ENCODE data around the gene GALP.

GRCh38 chr19:56141417-56141993 lies 34.3 kb upstream of the GALP start:
- TF ChIP-seq ZFP30 (CRISPR knock-in tag; IDR thresholded peaks at IDR 0.05) (no peak), CSRNP3 (CRISPR knock-in tag; IDR thresholded peaks at IDR 0.05) (no peak), ARNTL (CRISPR knock-in tag; IDR thresholded peaks at IDR 0.05; ENCODE audit: borderline replicate concordance, low read depth) (no peak), PATZ1 (CRISPR knock-in tag; IDR thresholded peaks at IDR 0.05; ENCODE audit: borderline replicate concordance) (no peak), ESRRG (CRISPR knock-in tag; IDR thresholded peaks at IDR 0.05) (no peak), SNAI2 (CRISPR knock-in tag; IDR thresholded peaks at IDR 0.05) (no peak), RARB (CRISPR knock-in tag; IDR thresholded peaks at IDR 0.05) (no peak), GLIS3 (CRISPR knock-in tag; IDR thresholded peaks at IDR 0.05) (no peak), ZNF565 (CRISPR knock-in tag; conservative IDR thresholded peaks at IDR 0.05; ENCODE audit: low read depth) (no peak), OSR1 (CRISPR knock-in tag; IDR thresholded peaks at IDR 0.05) (no peak), TOX (CRISPR knock-in tag; IDR thresholded peaks at IDR 0.05; ENCODE audit: borderline replicate concordance) (no peak), ZNF70 (CRISPR knock-in tag; IDR thresholded peaks at IDR 0.05) (no peak), POU6F1 (CRISPR knock-in tag; IDR thresholded peaks at IDR 0.05; ENCODE audit: borderline replicate concordance, low read depth) (no peak), BACH2 (CRISPR knock-in tag; IDR thresholded peaks at IDR 0.05; ENCODE audit: borderline replicate concordance) (no peak)
